ENCODE results near the gene S100A14.

DNA sequence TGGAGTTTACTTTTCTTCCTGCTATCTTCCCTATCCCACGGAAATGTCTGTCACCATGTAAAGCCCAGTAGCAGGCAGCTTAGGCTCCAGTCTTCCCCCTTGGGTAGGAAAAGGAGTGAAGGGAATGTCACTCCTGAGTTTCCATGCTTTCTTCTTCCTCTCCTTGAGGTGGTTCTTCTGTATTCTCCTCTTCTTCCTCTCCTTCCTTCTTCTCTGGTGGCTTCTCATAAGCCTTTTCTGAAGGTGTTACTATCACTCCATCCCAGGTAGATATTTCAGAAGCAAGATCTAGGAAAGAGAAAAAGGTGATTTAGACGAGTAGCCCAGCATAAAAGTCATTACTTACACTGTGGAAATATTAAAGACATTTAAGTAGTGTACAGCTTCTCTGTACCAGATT lies 46.1 kb upstream of the S100A14 start:
- TF ChIP-seq, protein P1, sequence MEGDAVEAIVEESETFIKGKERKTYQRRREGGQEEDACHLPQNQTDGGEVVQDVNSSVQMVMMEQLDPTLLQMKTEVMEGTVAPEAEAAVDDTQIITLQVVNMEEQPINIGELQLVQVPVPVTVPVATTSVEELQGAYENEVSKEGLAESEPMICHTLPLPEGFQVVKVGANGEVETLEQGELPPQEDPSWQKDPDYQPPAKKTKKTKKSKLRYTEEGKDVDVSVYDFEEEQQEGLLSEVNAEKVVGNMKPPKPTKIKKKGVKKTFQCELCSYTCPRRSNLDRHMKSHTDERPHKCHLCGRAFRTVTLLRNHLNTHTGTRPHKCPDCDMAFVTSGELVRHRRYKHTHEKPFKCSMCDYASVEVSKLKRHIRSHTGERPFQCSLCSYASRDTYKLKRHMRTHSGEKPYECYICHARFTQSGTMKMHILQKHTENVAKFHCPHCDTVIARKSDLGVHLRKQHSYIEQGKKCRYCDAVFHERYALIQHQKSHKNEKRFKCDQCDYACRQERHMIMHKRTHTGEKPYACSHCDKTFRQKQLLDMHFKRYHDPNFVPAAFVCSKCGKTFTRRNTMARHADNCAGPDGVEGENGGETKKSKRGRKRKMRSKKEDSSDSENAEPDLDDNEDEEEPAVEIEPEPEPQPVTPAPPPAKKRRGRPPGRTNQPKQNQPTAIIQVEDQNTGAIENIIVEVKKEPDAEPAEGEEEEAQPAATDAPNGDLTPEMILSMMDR (IDR thresholded peaks at IDR 0.05; ENCODE audit: low read length), result no peak
- TF ChIP-seq EZH2 (optimal IDR thresholded peaks at IDR 0.05; ENCODE audit: low read depth, low read length), result no peak

Measured in MM.1S (cell line).